Uterus (tissue), 2 donors: ENCODE measurements around the gene PACSIN2.

ENCODE experiments used
- CTCF ChIP-seq, 4 experiments: fragments of 200-600 bp in 2 of 4; fragments of 450-650 bp in 2 of 4; sonication (generic) in 2 of 4; IDR thresholded peaks; one replicate each; pipeline ENCODE4 v1.5.1; 2016 to 2019; ENCODE audit warnings: antibody characterized with exemption in 4 of 4, mild to moderate bottlenecking in 2 of 4, moderate library complexity in 1 of 4
- POLR2A ChIP-seq, 2 donors: fragments of 450-650 bp; IDR thresholded peaks; one replicate each; pipeline ENCODE4 v1.6.1; 2016; ENCODE audit warnings: antibody characterized with exemption in 2 of 2, mild to moderate bottlenecking in 1 of 2, moderate library complexity in 1 of 2

- TF ChIP-seq CTCF (IDR thresholded peaks at IDR 0.05) (no peak), POLR2A (IDR thresholded peaks at IDR 0.05) (no peak)
These were observed 59.8 kb downstream of the PACSIN2 start for GRCh38 chr22:42955087-42955635.
